ENCODE data around the gene TUBA1B. TPM values are rescaled to one million over a fixed set of nuclear protein-coding genes. Genes with fewer than 3 reads are reported as not detected.

The TUBA1B gene
- total and polyA plus RNA-seq, 7 experiments from 2014 or later, result 124 to 1,463 (median 280) TPM

- peaks cover 50 to 75% (median 64%) of the 10 kb centered on the region in 5 donors for H3K27me3 Mint-ChIP-seq
- no peak overlapping the region for H3K4me3 ChIP-seq (ENCODE audit: low read length)
- POLR2A ChIA-PET, result interaction anchor here (0.6 to 0.7 kb wide), 2 partner anchors 23 to 75 kb away, joined by 3 read pairs; no protein-coding TSS in a partner anchor
Observed at GRCh38 chr12:49091056-49091835, 39.9 kb downstream of the TUBA1B start.

GRCh38 chr12:49089821-49090773 is 41.1 kb downstream of the TUBA1B start:
- Histone ChIP-seq H3K9me3 (ENCODE audit: control insufficient read depth in 2 of 3, low read length in 3 of 3) (no peaks in the 10 kb centered on the region), H3K4me3 (ENCODE audit: low read length) (peak overlapping the region; percentile 59), H3K4me1 (ENCODE audit: control insufficient read depth in 2 of 2, insufficient read depth in 2 of 2, low read length in 2 of 2) (peaks cover 44 to 49% of the 10 kb centered on the region in 2 donors), H3K27me3 (ENCODE audit: control insufficient read depth in 2 of 2, insufficient read depth in 2 of 2, low read length in 2 of 2) (peaks cover 19 to 40% of the 10 kb centered on the region in 2 donors), H3K36me3 (ENCODE audit: control insufficient read depth in 2 of 3, insufficient read depth in 3 of 3, low read length in 3 of 3) (no peaks in the 10 kb centered on the region), H3K27ac (ENCODE audit: low read depth, low read length) (no peak overlapping the region)
- peak overlapping the region; percentile 65 to 86 (median 81) for H3K4me3 Mint-ChIP-seq
- H3K4me1 Mint-ChIP-seq, result peaks cover 22 to 67% (median 55%) of the 10 kb centered on the region in 7 donors
- H3K27ac Mint-ChIP-seq, result peak overlapping the region in 3 of 9 donors; percentile 32 to 52 (median 50)
- peaks cover 0 to 3% (median 0%) of the 10 kb centered on the region in 5 donors for H3K36me3 Mint-ChIP-seq
- DNase-seq, result peak in 5 of 9 donors; percentile 18 to 57 (median 26)
- intact Hi-C loops (cut with micrococcal nuclease), result loop anchor here in 1 of 2 donors (2.0 to 5.0 kb wide), 3 partner anchors 21 to 257 kb away; partner anchors contain the start of genes DNAJC22 and LMBR1L
- peaks cover 0 to 2% (median 0%) of the 10 kb centered on the region in 11 donors for H3K9me3 Mint-ChIP-seq
- ChIA-PET POLR2A (interaction anchor here (0.7 to 3.0 kb wide), 6 partner anchors 8 to 41 kb away, joined by 3 to 26 read pairs (median 4); partner anchors contain the start of genes LMBR1L and TUBA1B), CTCF (interaction anchor here (0.7 to 5.8 kb wide), 8 partner anchors 9 to 145 kb away, joined by 4 to 55 read pairs (median 20); partner anchors contain the start of gene TUBA1B)
- peaks cover 43 to 71% (median 59%) of the 10 kb centered on the region in 5 donors for H3K27me3 Mint-ChIP-seq
- peak; percentile 25 for ATAC-seq

More at GRCh38 chr12:49091056-49091835, 39.9 kb downstream of the TUBA1B start:
- Histone ChIP-seq H3K27ac (ENCODE audit: low read depth, low read length) (no peak overlapping the region), H3K9me3 (ENCODE audit: control insufficient read depth in 2 of 3, low read length in 3 of 3) (no peaks in the 10 kb centered on the region), H3K27me3 (ENCODE audit: control insufficient read depth in 2 of 2, insufficient read depth in 2 of 2, low read length in 2 of 2) (peaks cover 19 to 40% of the 10 kb centered on the region in 2 donors), H3K4me1 (ENCODE audit: control insufficient read depth in 2 of 2, insufficient read depth in 2 of 2, low read length in 2 of 2) (peaks cover 44 to 49% of the 10 kb centered on the region in 2 donors), H3K36me3 (ENCODE audit: control insufficient read depth in 2 of 3, insufficient read depth in 3 of 3, low read length in 3 of 3) (no peaks in the 10 kb centered on the region)
- Mint-ChIP-seq H3K9me3 (peaks cover 0 to 2% (median 0%) of the 10 kb centered on the region in 11 donors), H3K4me1 (peaks cover 22 to 69% (median 59%) of the 10 kb centered on the region in 7 donors), H3K4me3 (peak overlapping the region; percentile 60 to 84 (median 80)), H3K27ac (peak overlapping the region in 1 of 9 donors; percentile 23), H3K36me3 (peaks cover 0 to 11% (median 0%) of the 10 kb centered on the region in 5 donors)
- intact Hi-C loops (cut with micrococcal nuclease), result loop anchor here in 1 of 2 donors (5.0 kb wide), 1 partner anchor 256 kb away; the partner anchor contains the start of gene DNAJC22
- peak in 1 of 9 donors; percentile 9 for DNase-seq
- CTCF ChIA-PET, result interaction anchor here (0.7 to 4.3 kb wide), 7 partner anchors 13 to 94 kb away, joined by 3 to 48 read pairs (median 6); partner anchors contain the start of gene TUBA1B
- no peak for ATAC-seq

DNA sequence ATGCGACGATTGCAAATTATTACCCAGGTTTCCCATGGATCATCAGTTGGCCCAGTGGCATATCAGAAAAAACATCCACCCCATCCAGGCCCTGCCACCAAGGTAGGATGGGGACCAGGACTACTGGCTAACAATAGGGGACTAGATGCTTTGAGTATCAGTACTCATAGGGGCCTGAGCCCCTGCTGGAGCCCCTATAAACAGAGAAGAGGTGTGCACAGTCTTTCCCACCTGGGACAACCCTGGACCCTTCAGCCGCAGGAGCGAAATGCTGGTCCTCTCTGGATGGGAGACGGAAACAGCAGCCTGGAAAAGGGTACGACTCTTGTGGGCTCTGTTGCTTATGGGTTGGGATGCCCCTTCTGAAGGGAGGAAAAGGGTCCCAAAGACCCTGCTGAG is 42.3 kb downstream of the TUBA1B start:
- no peak overlapping the region for H3K27ac Mint-ChIP-seq
- DNase-seq (no peak), ATAC-seq (no peak)
- peaks cover 37 to 42% of the 10 kb centered on the region in 2 donors for H3K4me1 ChIP-seq (ENCODE audit: control insufficient read depth in 2 of 2, insufficient read depth in 2 of 2, low read length in 2 of 2)
- POLR2A ChIA-PET, result interaction anchor here (0.7 to 3.0 kb wide), 9 partner anchors 9 to 653 kb away, joined by 3 to 26 read pairs (median 4); partner anchors contain the start of genes LMBR1L, TMBIM6, TUBA1A and TUBA1B
- H3K36me3 Mint-ChIP-seq, result no peaks in the 10 kb centered on the region
- H3K9me3 Mint-ChIP-seq, result peaks cover 0 to 2% (median 0%) of the 10 kb centered on the region in 11 donors
- CTCF ChIA-PET, result interaction anchor here (0.6 to 5.8 kb wide), 18 partner anchors 10 to 236 kb away, joined by 3 to 55 read pairs (median 6); partner anchors contain the start of genes DDX23, LMBR1L, RHEBL1 and TUBA1A
- H3K4me3 ChIP-seq (ENCODE audit: low read length), result no peak overlapping the region
- no peaks in the 10 kb centered on the region for H3K9me3 ChIP-seq (ENCODE audit: control insufficient read depth in 2 of 3, low read length in 3 of 3)
- peaks cover 37 to 64% (median 54%) of the 10 kb centered on the region in 5 donors for H3K27me3 Mint-ChIP-seq
- H3K36me3 ChIP-seq (ENCODE audit: control insufficient read depth in 2 of 3, insufficient read depth in 3 of 3, low read length in 3 of 3), result no peaks in the 10 kb centered on the region
- peaks cover 18 to 40% of the 10 kb centered on the region in 2 donors for H3K27me3 ChIP-seq (ENCODE audit: control insufficient read depth in 2 of 2, insufficient read depth in 2 of 2, low read length in 2 of 2)
- H3K4me3 Mint-ChIP-seq, result peak overlapping the region in 6 of 10 donors; percentile 8 to 53 (median 42)
- no peak overlapping the region for H3K27ac ChIP-seq (ENCODE audit: low read depth, low read length)
- intact Hi-C loops (cut with micrococcal nuclease), result loop anchor here (1.0 to 2.0 kb wide), 9 partner anchors 9 to 146 kb away; partner anchors contain the start of genes LMBR1L (in 2 of the 2) and TUBA1A (in 1 of the 2)
- H3K4me1 Mint-ChIP-seq, result peaks cover 22 to 59% (median 44%) of the 10 kb centered on the region in 7 donors

- Mint-ChIP-seq H3K27ac (peak overlapping the region in 2 of 9 donors; percentile 5 to 34), H3K4me3 (peak overlapping the region in 7 of 10 donors; percentile 11 to 59 (median 48)), H3K9me3 (peaks cover 0 to 2% (median 0%) of the 10 kb centered on the region in 11 donors), H3K36me3 (no peaks in the 10 kb centered on the region), H3K27me3 (peaks cover 32 to 58% (median 48%) of the 10 kb centered on the region in 5 donors), H3K4me1 (peaks cover 22 to 53% (median 38%) of the 10 kb centered on the region in 7 donors)
- Histone ChIP-seq H3K9me3 (ENCODE audit: control insufficient read depth in 2 of 3, low read length in 3 of 3) (no peaks in the 10 kb centered on the region), H3K4me3 (ENCODE audit: low read length) (no peak overlapping the region), H3K4me1 (ENCODE audit: control insufficient read depth in 2 of 2, insufficient read depth in 2 of 2, low read length in 2 of 2) (peaks cover 35 to 40% of the 10 kb centered on the region in 2 donors), H3K27ac (ENCODE audit: low read depth, low read length) (no peak overlapping the region), H3K27me3 (ENCODE audit: control insufficient read depth in 2 of 2, insufficient read depth in 2 of 2, low read length in 2 of 2) (peaks cover 14 to 37% of the 10 kb centered on the region in 2 donors), H3K36me3 (ENCODE audit: control insufficient read depth in 2 of 3, insufficient read depth in 3 of 3, low read length in 3 of 3) (no peaks in the 10 kb centered on the region)
- peak; percentile 39 to 73 (median 70) for DNase-seq
- ChIA-PET CTCF (interaction anchor here (0.8 to 5.8 kb wide), 19 partner anchors 10 to 236 kb away, joined by 3 to 55 read pairs (median 6); partner anchors contain the start of genes DDX23, LMBR1L, RHEBL1 and TUBA1A), POLR2A (interaction anchor here (0.7 to 3.0 kb wide), 8 partner anchors 22 to 653 kb away, joined by 3 to 26 read pairs (median 8); partner anchors contain the start of genes KMT2D, LMBR1L, TMBIM6 and TUBA1A)
- intact Hi-C loops (cut with micrococcal nuclease), result loop anchor here (1.0 to 2.0 kb wide), 9 partner anchors 10 to 147 kb away; partner anchors contain the start of genes LMBR1L (in 2 of the 2) and TUBA1A (in 1 of the 2)
- peak; percentile 94 for ATAC-seq
Observed at GRCh38 chr12:49088150-49088931, 42.9 kb downstream of the TUBA1B start.

DNA sequence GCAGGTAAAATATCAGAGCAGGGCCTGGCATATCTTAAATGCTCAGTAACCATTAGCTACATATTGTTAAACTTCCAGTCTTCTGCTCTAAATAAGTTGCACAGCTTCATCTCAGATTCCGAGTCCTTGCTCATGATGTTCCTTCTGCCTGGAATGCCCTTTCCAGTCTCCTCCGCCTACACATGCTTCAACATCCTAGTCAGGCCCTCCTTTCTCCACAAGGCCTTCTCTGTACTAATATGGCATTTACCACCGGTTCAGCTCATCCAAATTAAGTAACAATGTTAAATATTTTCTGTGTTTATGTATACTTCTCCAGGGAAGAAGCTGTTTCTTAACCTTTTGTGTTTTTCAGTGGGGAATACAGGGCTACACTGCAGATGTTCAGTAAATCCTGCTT is 45.1 kb downstream of the TUBA1B start:
- ChIA-PET CTCF (interaction anchor here (0.6 to 5.8 kb wide), 11 partner anchors 8 to 326 kb away, joined by 3 to 55 read pairs (median 3); partner anchors contain the start of genes DHH, RHEBL1 and TUBA1B), POLR2A (interaction anchor here (1.7 kb wide), 2 partner anchors 44 to 103 kb away, joined by 6 read pairs; partner anchors contain the start of gene TUBA1A)
- peaks cover 0 to 2% (median 0%) of the 10 kb centered on the region in 11 donors for H3K9me3 Mint-ChIP-seq
- Histone ChIP-seq H3K27ac (ENCODE audit: low read depth, low read length) (no peak overlapping the region), H3K36me3 (ENCODE audit: control insufficient read depth in 2 of 3, insufficient read depth in 3 of 3, low read length in 3 of 3) (no peaks in the 10 kb centered on the region), H3K27me3 (ENCODE audit: control insufficient read depth in 2 of 2, insufficient read depth in 2 of 2, low read length in 2 of 2) (peaks cover 14 to 22% of the 10 kb centered on the region in 2 donors), H3K4me3 (ENCODE audit: low read length) (no peak overlapping the region), H3K4me1 (ENCODE audit: control insufficient read depth in 2 of 2, insufficient read depth in 2 of 2, low read length in 2 of 2) (peaks cover 25 to 28% of the 10 kb centered on the region in 2 donors), H3K9me3 (ENCODE audit: control insufficient read depth in 2 of 3, low read length in 3 of 3) (no peaks in the 10 kb centered on the region)
- no peak overlapping the region for H3K27ac Mint-ChIP-seq
- no peaks in the 10 kb centered on the region for H3K36me3 Mint-ChIP-seq
- DNase-seq (no peak), ATAC-seq (no peak)
- H3K27me3 Mint-ChIP-seq, result peaks cover 15 to 46% (median 30%) of the 10 kb centered on the region in 5 donors
- H3K4me1 Mint-ChIP-seq, result peaks cover 9 to 38% (median 23%) of the 10 kb centered on the region in 7 donors
- H3K4me3 Mint-ChIP-seq, result no peak overlapping the region
- intact Hi-C loops (cut with micrococcal nuclease), result no loop called here
